ENCODE results near the gene ZNF414.

The ZNF414 gene

DNA sequence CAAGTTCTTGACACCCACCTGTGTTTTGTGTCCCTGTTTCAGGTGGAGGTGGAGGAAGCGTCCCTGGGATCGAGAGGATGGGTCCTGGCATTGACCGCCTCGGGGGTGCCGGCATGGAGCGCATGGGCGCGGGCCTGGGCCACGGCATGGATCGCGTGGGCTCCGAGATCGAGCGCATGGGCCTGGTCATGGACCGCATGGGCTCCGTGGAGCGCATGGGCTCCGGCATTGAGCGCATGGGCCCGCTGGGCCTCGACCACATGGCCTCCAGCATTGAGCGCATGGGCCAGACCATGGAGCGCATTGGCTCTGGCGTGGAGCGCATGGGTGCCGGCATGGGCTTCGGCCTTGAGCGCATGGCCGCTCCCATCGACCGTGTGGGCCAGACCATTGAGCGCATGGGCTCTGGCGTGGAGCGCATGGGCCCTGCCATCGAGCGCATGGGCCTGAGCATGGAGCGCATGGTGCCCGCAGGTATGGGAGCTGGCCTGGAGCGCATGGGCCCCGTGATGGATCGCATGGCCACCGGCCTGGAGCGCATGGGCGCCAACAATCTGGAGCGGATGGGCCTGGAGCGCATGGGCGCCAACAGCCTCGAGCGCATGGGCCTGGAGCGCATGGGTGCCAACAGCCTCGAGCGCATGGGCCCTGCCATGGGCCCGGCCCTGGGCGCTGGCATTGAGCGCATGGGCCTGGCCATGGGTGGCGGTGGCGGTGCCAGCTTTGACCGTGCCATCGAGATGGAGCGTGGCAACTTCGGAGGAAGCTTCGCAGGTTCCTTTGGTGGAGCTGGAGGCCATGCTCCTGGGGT, 28.2 kb downstream of the ZNF414 start:
- peak overlapping the region; percentile 86 for H3K23ac ChIP-seq (ENCODE audit: low read depth, low read length, poor library complexity)
- peak overlapping the region; percentile 33 for H3K9ac ChIP-seq (ENCODE audit: low read depth, low read length, poor library complexity)
- H4K8ac ChIP-seq (ENCODE audit: low read depth, low read length), result no peak overlapping the region
- H3K27me3 ChIP-seq (ENCODE audit: control insufficient read depth in 3 of 3, insufficient read depth in 3 of 3, low read depth in 1 of 3, low read length in 3 of 3), result no peaks in the 10 kb centered on the region
- H3K4ac ChIP-seq (ENCODE audit: low read length), result peak overlapping the region; percentile 30
- peak overlapping the region; percentile 42 for H2BK5ac ChIP-seq (ENCODE audit: low read length)
- peak overlapping the region; percentile 96 for H3K27ac ChIP-seq (replicated peaks; ENCODE audit: low read length)
- H3K9me3 ChIP-seq (replicated peaks in 1 of 2; ENCODE audit: control insufficient read depth in 2 of 2, insufficient read depth in 1 of 2, low read depth in 1 of 2, low read length in 2 of 2), result no peaks in the 10 kb centered on the region
- no peak for DNase-seq (ENCODE audit: low spot score)
- H3K4me3 ChIP-seq (ENCODE audit: low read length in 2 of 2), result no peak overlapping the region
- H2BK12ac ChIP-seq (ENCODE audit: low read length), result no peak overlapping the region
- peak overlapping the region; percentile 48 for H2AK5ac ChIP-seq (ENCODE audit: low read depth, low read length)
- WGBS, 2 donors (ENCODE audit: extremely low coverage in 2 of 2, insufficient read length in 2 of 2, insufficient replicate concordance in 1 of 2), result no CpG with 5 or more reads among the region's 62 CpGs
- peaks cover 22% of the 10 kb centered on the region for H3K79me1 ChIP-seq (ENCODE audit: low read depth, low read length)
- no peak overlapping the region for H2BK15ac ChIP-seq (ENCODE audit: low read length)
- peak overlapping the region; percentile 20 for H2BK120ac ChIP-seq (ENCODE audit: low read depth, low read length)
- H2AFZ ChIP-seq (ENCODE audit: low read length), result no peak overlapping the region
- peaks cover 51 to 98% of the 10 kb centered on the region in 2 donors for H3K36me3 ChIP-seq (replicated peaks in 1 of 2; ENCODE audit: control insufficient read depth in 2 of 2, insufficient read depth in 2 of 2, low read length in 2 of 2)
- H3K4me2 ChIP-seq (ENCODE audit: insufficient read depth, low read length, poor library complexity, severe bottlenecking), result no peak overlapping the region
- peak overlapping the region; percentile 77 for H3K14ac ChIP-seq (ENCODE audit: low read length)
- no peak overlapping the region for H4K91ac ChIP-seq (ENCODE audit: low read depth, low read length, poor library complexity)
- H3K4me1 ChIP-seq (ENCODE audit: control insufficient read depth in 2 of 2, insufficient read depth in 1 of 2, low read depth in 1 of 2, low read length in 2 of 2), result peaks cover 26 to 38% of the 10 kb centered on the region in 2 donors
- peak overlapping the region; percentile 81 for H3K18ac ChIP-seq (ENCODE audit: low read length)

DNA sequence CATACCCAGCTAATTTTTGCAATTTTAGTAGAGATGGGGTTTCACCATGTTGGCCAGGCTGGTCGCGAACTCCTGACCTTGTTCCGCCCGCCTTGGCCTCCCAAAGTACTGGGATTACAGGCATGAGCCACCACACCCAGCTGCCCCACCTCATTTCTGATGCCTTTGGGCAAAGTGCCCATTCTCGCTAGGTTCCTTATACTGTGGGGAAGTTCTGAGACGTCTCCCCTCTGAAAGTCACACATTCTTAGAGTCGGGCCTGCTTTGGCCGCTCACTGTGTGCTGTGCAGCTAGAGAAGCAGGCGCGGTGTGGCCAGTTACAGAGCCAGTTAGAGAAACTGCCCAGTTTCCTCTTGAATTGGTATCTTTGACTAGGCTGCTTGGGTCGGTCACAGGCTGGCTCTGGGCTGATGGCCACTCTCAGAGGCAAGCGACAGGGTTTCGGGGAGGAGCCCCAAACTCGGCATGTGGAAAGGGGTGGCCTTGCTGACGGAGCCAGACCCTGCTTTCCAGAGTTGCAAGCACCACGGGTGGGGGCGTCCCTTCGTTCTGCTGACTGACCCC, 29.6 kb downstream of the ZNF414 start:
- H3K14ac ChIP-seq (ENCODE audit: low read length), result no peak overlapping the region
- peak overlapping the region; percentile 29 for H3K23ac ChIP-seq (ENCODE audit: low read depth, low read length, poor library complexity)
- no peak overlapping the region for H3K4ac ChIP-seq (ENCODE audit: low read length)
- peaks cover 16% of the 10 kb centered on the region for H3K79me1 ChIP-seq (ENCODE audit: low read depth, low read length)
- H3K18ac ChIP-seq (ENCODE audit: low read length), result no peak overlapping the region
- H2AK5ac ChIP-seq (ENCODE audit: low read depth, low read length), result no peak overlapping the region
- no peak overlapping the region for H2BK5ac ChIP-seq (ENCODE audit: low read length)
- H3K4me1 ChIP-seq (ENCODE audit: control insufficient read depth in 2 of 2, insufficient read depth in 1 of 2, low read depth in 1 of 2, low read length in 2 of 2), result peaks cover 26 to 29% of the 10 kb centered on the region in 2 donors
- H3K9ac ChIP-seq (ENCODE audit: low read depth, low read length, poor library complexity), result no peak overlapping the region
- no peak overlapping the region for H3K4me3 ChIP-seq (ENCODE audit: low read length in 2 of 2)
- no peak overlapping the region for H4K91ac ChIP-seq (ENCODE audit: low read depth, low read length, poor library complexity)
- peak overlapping the region; percentile 17 for H3K27ac ChIP-seq (replicated peaks; ENCODE audit: low read length)
- peaks cover 49 to 94% of the 10 kb centered on the region in 2 donors for H3K36me3 ChIP-seq (replicated peaks in 1 of 2; ENCODE audit: control insufficient read depth in 2 of 2, insufficient read depth in 2 of 2, low read length in 2 of 2)
- no peaks in the 10 kb centered on the region for H3K27me3 ChIP-seq (ENCODE audit: control insufficient read depth in 3 of 3, insufficient read depth in 3 of 3, low read depth in 1 of 3, low read length in 3 of 3)
- H3K9me3 ChIP-seq (replicated peaks in 1 of 2; ENCODE audit: control insufficient read depth in 2 of 2, insufficient read depth in 1 of 2, low read depth in 1 of 2, low read length in 2 of 2), result no peaks in the 10 kb centered on the region
- H2BK120ac ChIP-seq (ENCODE audit: low read depth, low read length), result no peak overlapping the region
- no peak overlapping the region for H3K4me2 ChIP-seq (ENCODE audit: insufficient read depth, low read length, poor library complexity, severe bottlenecking)
- no peak for DNase-seq (ENCODE audit: low spot score)
- no CpG with 5 or more reads among the region's 18 CpGs for WGBS, 2 donors (ENCODE audit: extremely low coverage in 2 of 2, insufficient read length in 2 of 2, insufficient replicate concordance in 1 of 2)
- H2AFZ ChIP-seq (ENCODE audit: low read length), result no peak overlapping the region
- no peak overlapping the region for H2BK15ac ChIP-seq (ENCODE audit: low read length)
- no peak overlapping the region for H2BK12ac ChIP-seq (ENCODE audit: low read length)
- H4K8ac ChIP-seq (ENCODE audit: low read depth, low read length), result no peak overlapping the region

DNA sequence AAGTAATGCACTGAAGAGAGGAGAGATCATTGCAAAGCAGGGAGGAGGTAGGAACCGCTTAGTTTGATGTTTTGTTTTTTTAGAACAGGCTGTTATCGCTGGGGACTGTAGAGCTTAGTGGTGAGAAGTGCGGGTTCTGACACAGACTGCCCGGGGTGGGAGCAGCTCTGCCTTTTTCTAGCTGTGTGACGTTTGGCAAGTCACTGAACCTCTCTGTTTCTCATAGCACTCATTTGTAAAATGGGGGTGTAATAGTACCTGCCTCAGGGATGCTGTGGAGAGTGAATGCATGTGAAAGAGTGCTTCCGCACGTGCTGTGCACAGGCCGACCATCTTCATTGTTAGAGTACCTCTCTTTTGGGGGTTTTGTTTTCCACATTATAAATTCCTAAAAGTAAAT, 30.8 kb downstream of the ZNF414 start:
- Histone ChIP-seq H4K8ac (ENCODE audit: low read depth, low read length) (no peak overlapping the region), H2AFZ (ENCODE audit: low read length) (no peak overlapping the region), H2BK15ac (ENCODE audit: low read length) (no peak overlapping the region), H3K18ac (ENCODE audit: low read length) (no peak overlapping the region), H2BK120ac (ENCODE audit: low read depth, low read length) (no peak overlapping the region), H3K36me3 (replicated peaks in 1 of 2; ENCODE audit: control insufficient read depth in 2 of 2, insufficient read depth in 2 of 2, low read length in 2 of 2) (peaks cover 57 to 95% of the 10 kb centered on the region in 2 donors), H3K4me2 (ENCODE audit: insufficient read depth, low read length, poor library complexity, severe bottlenecking) (no peak overlapping the region), H3K14ac (ENCODE audit: low read length) (no peak overlapping the region), H3K27ac (replicated peaks; ENCODE audit: low read length) (no peak overlapping the region), H4K91ac (ENCODE audit: low read depth, low read length, poor library complexity) (no peak overlapping the region), H3K4me3 (ENCODE audit: low read length in 2 of 2) (no peak overlapping the region), H3K9me3 (replicated peaks in 1 of 2; ENCODE audit: control insufficient read depth in 2 of 2, insufficient read depth in 1 of 2, low read depth in 1 of 2, low read length in 2 of 2) (no peaks in the 10 kb centered on the region), H3K4me1 (ENCODE audit: control insufficient read depth in 2 of 2, insufficient read depth in 1 of 2, low read depth in 1 of 2, low read length in 2 of 2) (peaks cover 17 to 21% of the 10 kb centered on the region in 2 donors), H3K27me3 (ENCODE audit: control insufficient read depth in 3 of 3, insufficient read depth in 3 of 3, low read depth in 1 of 3, low read length in 3 of 3) (no peaks in the 10 kb centered on the region), H2BK12ac (ENCODE audit: low read length) (no peak overlapping the region), H2BK5ac (ENCODE audit: low read length) (no peak overlapping the region), H3K23ac (ENCODE audit: low read depth, low read length, poor library complexity) (no peak overlapping the region), H3K4ac (ENCODE audit: low read length) (no peak overlapping the region), H2AK5ac (ENCODE audit: low read depth, low read length) (no peak overlapping the region), H3K79me1 (ENCODE audit: low read depth, low read length) (peaks cover 17% of the 10 kb centered on the region), H3K9ac (ENCODE audit: low read depth, low read length, poor library complexity) (no peak overlapping the region)
- no CpG with 5 or more reads among the region's 8 CpGs for WGBS, 2 donors (ENCODE audit: extremely low coverage in 2 of 2, insufficient read length in 2 of 2, insufficient replicate concordance in 1 of 2)
- DNase-seq (ENCODE audit: low spot score), result no peak

DNA sequence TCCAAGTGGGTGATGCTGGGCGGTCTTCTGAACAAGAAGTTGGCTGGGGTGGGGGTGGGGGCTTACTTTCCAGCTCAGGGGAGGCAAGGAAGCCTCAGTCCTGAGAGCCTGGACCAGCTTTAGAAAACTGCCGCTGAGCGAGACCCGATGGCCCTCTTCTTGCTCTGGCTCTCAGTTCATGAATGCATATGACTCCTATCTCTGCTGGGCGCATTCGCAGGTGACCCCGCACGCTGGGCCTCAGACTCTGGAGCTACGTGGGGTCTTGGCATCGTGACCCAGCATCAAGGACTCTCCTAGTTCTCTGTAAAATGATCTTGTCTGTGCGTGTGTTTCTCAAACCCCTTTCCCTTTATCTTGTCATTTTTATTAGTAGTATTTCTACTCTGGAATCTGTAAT, 31.3 kb downstream of the ZNF414 start:
- no peak overlapping the region for H3K14ac ChIP-seq (ENCODE audit: low read length)
- no peak overlapping the region for H2BK12ac ChIP-seq (ENCODE audit: low read length)
- no peak overlapping the region for H2AFZ ChIP-seq (ENCODE audit: low read length)
- WGBS, 2 donors (ENCODE audit: extremely low coverage in 2 of 2, insufficient read length in 2 of 2, insufficient replicate concordance in 1 of 2), result no CpG with 5 or more reads among the region's 11 CpGs
- peaks cover 20% of the 10 kb centered on the region for H3K79me1 ChIP-seq (ENCODE audit: low read depth, low read length)
- DNase-seq (ENCODE audit: low spot score), result no peak
- no peak overlapping the region for H3K4me2 ChIP-seq (ENCODE audit: insufficient read depth, low read length, poor library complexity, severe bottlenecking)
- H3K4me3 ChIP-seq (ENCODE audit: low read length in 2 of 2), result no peak overlapping the region
- no peak overlapping the region for H2AK5ac ChIP-seq (ENCODE audit: low read depth, low read length)
- no peak overlapping the region for H3K27ac ChIP-seq (replicated peaks; ENCODE audit: low read length)
- no peak overlapping the region for H3K9ac ChIP-seq (ENCODE audit: low read depth, low read length, poor library complexity)
- no peak overlapping the region for H2BK120ac ChIP-seq (ENCODE audit: low read depth, low read length)
- H3K18ac ChIP-seq (ENCODE audit: low read length), result no peak overlapping the region
- no peaks in the 10 kb centered on the region for H3K27me3 ChIP-seq (ENCODE audit: control insufficient read depth in 3 of 3, insufficient read depth in 3 of 3, low read depth in 1 of 3, low read length in 3 of 3)
- H2BK5ac ChIP-seq (ENCODE audit: low read length), result no peak overlapping the region
- H3K4ac ChIP-seq (ENCODE audit: low read length), result no peak overlapping the region
- H3K9me3 ChIP-seq (replicated peaks in 1 of 2; ENCODE audit: control insufficient read depth in 2 of 2, insufficient read depth in 1 of 2, low read depth in 1 of 2, low read length in 2 of 2), result no peaks in the 10 kb centered on the region
- H4K8ac ChIP-seq (ENCODE audit: low read depth, low read length), result no peak overlapping the region
- peaks cover 12 to 17% of the 10 kb centered on the region in 2 donors for H3K4me1 ChIP-seq (ENCODE audit: control insufficient read depth in 2 of 2, insufficient read depth in 1 of 2, low read depth in 1 of 2, low read length in 2 of 2)
- no peak overlapping the region for H2BK15ac ChIP-seq (ENCODE audit: low read length)
- H3K23ac ChIP-seq (ENCODE audit: low read depth, low read length, poor library complexity), result no peak overlapping the region
- no peak overlapping the region for H4K91ac ChIP-seq (ENCODE audit: low read depth, low read length, poor library complexity)
- H3K36me3 ChIP-seq (replicated peaks in 1 of 2; ENCODE audit: control insufficient read depth in 2 of 2, insufficient read depth in 2 of 2, low read length in 2 of 2), result peaks cover 62 to 95% of the 10 kb centered on the region in 2 donors
